Heart left ventricle (tissue), 16 donors: ENCODE results near the gene SLC7A10. TPM values are rescaled to one million over a fixed set of nuclear protein-coding genes. Genes with fewer than 3 reads are reported as not detected.

Experiments
- ATAC-seq, 4 donors: fragments of 200-7000 bp; cut with Tn5 transposase; one replicate each; pipeline ENCODE4 v1.9.1; 2020 to 2022; ENCODE audit warnings: moderate library complexity in 4 of 4, mild to moderate bottlenecking in 3 of 4, moderate number of reproducible peaks in 1 of 4
- DNase-seq, 5 donors: peaks; one replicate each; pipeline ENCODE4 v3.0.0-alpha.2; 2020
- H3K27ac ChIP-seq, 12 donors: fragments of 200-600 bp; sonication (generic) in 4 of 12; one replicate each; pipeline versions ENCODE4 v1.5.0 to v1.8.0; 2016 to 2022; ENCODE audit warnings: mild to moderate bottlenecking in 2 of 12
- H3K27me3 ChIP-seq, 9 donors: fragments of 200-600 bp; sonication (generic) in 2 of 9; one replicate each; pipeline versions ENCODE4 v1.5.1 to v1.8.0; 2016 to 2022; ENCODE audit warnings: mild to moderate bottlenecking in 3 of 9
- H3K36me3 ChIP-seq, 9 donors: fragments of 200-600 bp; sonication (generic) in 2 of 9; one replicate each; pipeline versions ENCODE4 v1.5.0 to v1.8.0; 2018 to 2022; ENCODE audit warnings: mild to moderate bottlenecking in 2 of 9
- H3K4me1 ChIP-seq, 12 donors: fragments of 200-600 bp; sonication (generic) in 4 of 12; one replicate each; pipeline versions ENCODE4 v1.5.0 to v1.8.0; 2016 to 2022; ENCODE audit warnings: mild to moderate bottlenecking in 3 of 12
- H3K4me3 ChIP-seq, 12 donors: fragments of 200-600 bp; sonication (generic) in 4 of 12; one replicate each; pipeline versions ENCODE4 v1.5.0 to v1.8.0; 2017 to 2022; ENCODE audit warnings: mild to moderate bottlenecking in 9 of 12, moderate library complexity in 4 of 12
- H3K9me3 ChIP-seq, 12 donors: fragments of 200-600 bp; sonication (generic) in 4 of 12; one replicate each; pipeline versions ENCODE4 v1.5.0 to v1.8.0; 2016 to 2022; ENCODE audit warnings: mild to moderate bottlenecking in 1 of 12
- POLR2A ChIP-seq, 2 donors: fragments of 450-650 bp; IDR thresholded peaks; one replicate each; pipeline ENCODE4 v1.6.1; 2017; ENCODE audit warnings: antibody characterized with exemption in 2 of 2, mild to moderate bottlenecking in 2 of 2, moderate library complexity in 2 of 2
- WGBS, 4 donors: extraction: QIAGEN DNeasy Blood & Tissue Kit in 2 of 4; methylation state at CpG; one replicate each; pipeline versions ENCODE4 v1.1.5 to v1.1.7; 2013 to 2018; 5-methylcytosine and 5-hydroxymethylcytosine counted together
- intact Hi-C, 10 donors: fragments of 100-400 bp; cut with DNase I; formaldehyde crosslinking; loops; one replicate each; pipeline versions ENCODE4 v1.11.1 to v1.14.2; 2022
- polyA plus RNA-seq, 2 donors: library from polyadenylated mRNA; stranded (reverse); fragments of 200-250 nt; gene quantifications; one replicate each; pipeline ENCODE4 v1.2.3, GENCODE V29; 2013
- total RNA-seq, 9 donors: library from RNA; depleted of rRNA in 2 of 9; stranded (reverse); fragments of >200 nt in 2 of 9; fragmentation: NEBNext Ultra II Directional in 3 of 9; extraction: Animal tissue kit (Norgen Biotek cat#: 25700) in 3 of 9; gene quantifications; one replicate each; pipeline versions ENCODE4 v1.1.0 to v1.2.4, GENCODE V29; 2016 to 2023
- TF ChIP-seq, protein P1 (sequence below), 12 donors: fragments of 200-600 bp; sonication (generic) in 4 of 12; IDR thresholded peaks; one replicate each; pipeline versions ENCODE4 v1.5.0 to v1.8.0; 2018 to 2022; ENCODE audit warnings: antibody characterized with exemption in 12 of 12, mild to moderate bottlenecking in 5 of 12
- donor health status: ischemic (EF 13 %, LVEDD 7.1; RV severe dilation, severe dysfunction).
- donor health status: healthy with polysubstance abuse.
- donor health status: DM: no; HTN: yes; CAD: no.
- donor health status: DM: no; HTN: no; CAD: no.
- donor health status: ischemic (EF 25% LVEDD 6.9; RV normal size, moderate dysfunction).
- donor health status: ischemic (EF 25% LVEDD 5.7; RV mildly dilated, moderate dysfunction).
- donor health status: healthy.
- donor health status: DM: yes; HTN: yes; CAD: no.
- donor health status: ischemic (EF 35%, LVEDD 5.7; RV mildly dilated, moderate dysfunction).
- donor health status: nonischemic (EF 11% LVEDD 7.7; RV severe dilation, severe dysfunction).
- donor health status: DM: yes; HTN: yes; CAD: no.
- donor health status: PGD.
- donor health status: ischemic (EF 29% LVEDD 5.4; RV normal size, mild dysfunction).
- donor health status: nonischemic (EF 23%, LVEDD 6.1; RV moderate dilation, normal function).

The SLC7A10 gene
- total and polyA plus RNA-seq, 11 donors: 0.11 to 2.3 (median 0.34) TPM; not detected in 5

GRCh38 chr19:33174186-33174585, 51.5 kb downstream of the SLC7A10 start:
- DNase-seq (no peak), ATAC-seq (no peak)
- WGBS, 4 donors: 72 to 98% (median 78%) methylated on average over 3 to 5 of the region's 5 CpGs

DNA sequence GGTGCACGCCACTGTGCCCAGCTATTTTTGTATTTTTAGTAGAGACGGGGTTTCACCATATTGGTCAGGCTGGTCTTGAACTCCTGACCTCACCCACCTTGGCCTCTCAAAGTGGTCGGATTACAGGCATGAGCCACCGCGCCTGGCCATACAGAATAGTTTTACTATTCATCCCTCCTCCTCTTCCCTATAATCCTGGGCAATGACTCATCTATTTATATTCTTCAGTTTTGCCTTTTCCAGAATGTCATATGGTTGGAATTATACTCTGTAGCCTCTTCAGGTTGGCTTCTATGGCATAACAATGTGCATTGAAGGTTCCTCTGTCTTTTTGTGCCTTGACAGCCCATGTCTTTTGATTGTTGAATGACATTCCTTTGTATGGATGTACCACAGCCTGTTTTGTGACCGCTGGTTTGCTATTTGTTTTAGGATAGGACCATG, 53.7 kb downstream of the SLC7A10 start:
- Histone ChIP-seq H3K27me3 (no peaks in the 10 kb centered on the region), H3K4me1 (peaks cover 0 to 20% (median 13%) of the 10 kb centered on the region in 12 donors), H3K4me3 (no peak overlapping the region), H3K36me3 (no peaks in the 10 kb centered on the region), H3K9me3 (peaks cover 0 to 20% (median 0%) of the 10 kb centered on the region in 12 donors), H3K27ac (no peak overlapping the region)
- intact Hi-C loops: loop anchor here in 1 of 10 donors (10.0 kb wide), 1 partner anchor 197 kb away; the partner anchor contains the start of genes CEP89 and FAAP24
- TF ChIP-seq, protein P1, sequence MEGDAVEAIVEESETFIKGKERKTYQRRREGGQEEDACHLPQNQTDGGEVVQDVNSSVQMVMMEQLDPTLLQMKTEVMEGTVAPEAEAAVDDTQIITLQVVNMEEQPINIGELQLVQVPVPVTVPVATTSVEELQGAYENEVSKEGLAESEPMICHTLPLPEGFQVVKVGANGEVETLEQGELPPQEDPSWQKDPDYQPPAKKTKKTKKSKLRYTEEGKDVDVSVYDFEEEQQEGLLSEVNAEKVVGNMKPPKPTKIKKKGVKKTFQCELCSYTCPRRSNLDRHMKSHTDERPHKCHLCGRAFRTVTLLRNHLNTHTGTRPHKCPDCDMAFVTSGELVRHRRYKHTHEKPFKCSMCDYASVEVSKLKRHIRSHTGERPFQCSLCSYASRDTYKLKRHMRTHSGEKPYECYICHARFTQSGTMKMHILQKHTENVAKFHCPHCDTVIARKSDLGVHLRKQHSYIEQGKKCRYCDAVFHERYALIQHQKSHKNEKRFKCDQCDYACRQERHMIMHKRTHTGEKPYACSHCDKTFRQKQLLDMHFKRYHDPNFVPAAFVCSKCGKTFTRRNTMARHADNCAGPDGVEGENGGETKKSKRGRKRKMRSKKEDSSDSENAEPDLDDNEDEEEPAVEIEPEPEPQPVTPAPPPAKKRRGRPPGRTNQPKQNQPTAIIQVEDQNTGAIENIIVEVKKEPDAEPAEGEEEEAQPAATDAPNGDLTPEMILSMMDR (IDR thresholded peaks at IDR 0.05): no peak
- no peak for TF ChIP-seq POLR2A (IDR thresholded peaks at IDR 0.05)
- DNase-seq (no peak), ATAC-seq (no peak)
- WGBS, 4 donors: 94 to 96% (median 95%) methylated on average over 6 of the region's 6 CpGs

More at GRCh38 chr19:33174186-33174585, 51.5 kb downstream of the SLC7A10 start:
- intact Hi-C loops: loop anchor here in 1 of 10 donors (10.0 kb wide), 1 partner anchor 199 kb away; the partner anchor contains the start of genes CEP89 and FAAP24
- Histone ChIP-seq H3K4me3 (no peak overlapping the region), H3K27me3 (no peaks in the 10 kb centered on the region), H3K4me1 (peaks cover 0 to 32% (median 21%) of the 10 kb centered on the region in 12 donors), H3K36me3 (no peaks in the 10 kb centered on the region), H3K9me3 (no peaks in the 10 kb centered on the region), H3K27ac (no peak overlapping the region)
- TF ChIP-seq, protein P1 (IDR thresholded peaks at IDR 0.05): no peak
- TF ChIP-seq POLR2A (IDR thresholded peaks at IDR 0.05): no peak

DNA sequence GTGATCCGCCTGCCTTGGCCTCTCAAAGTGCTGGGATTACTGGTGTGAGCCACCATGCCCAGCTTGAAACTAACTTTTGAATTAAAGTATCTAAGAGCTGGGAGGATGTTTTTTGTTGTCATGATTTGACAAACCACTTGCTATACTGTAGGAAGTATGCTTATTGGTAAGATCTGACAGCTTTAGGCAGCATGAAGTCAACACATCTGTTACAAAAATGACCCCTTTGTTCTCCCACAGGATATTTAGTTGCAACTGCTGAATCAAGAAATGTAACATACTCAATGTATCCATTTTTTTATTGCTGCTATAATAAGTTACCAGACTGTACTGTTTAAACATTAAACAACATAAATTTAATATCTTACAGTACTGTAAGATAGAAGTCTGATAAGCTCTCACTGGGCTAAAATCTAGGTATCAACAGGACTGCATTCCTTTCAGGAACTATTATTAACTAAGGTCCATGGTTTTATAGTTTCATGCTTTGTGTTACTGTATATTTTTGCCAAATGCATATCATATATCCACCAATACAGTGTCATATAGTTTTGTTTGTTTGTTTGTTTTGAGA, 54.3 kb downstream of the SLC7A10 start:
- H3K36me3 ChIP-seq: no peaks in the 10 kb centered on the region
- no peak overlapping the region for H3K4me3 ChIP-seq
- peaks cover 0 to 20% (median 13%) of the 10 kb centered on the region in 12 donors for H3K4me1 ChIP-seq
- H3K27me3 ChIP-seq: no peaks in the 10 kb centered on the region
- intact Hi-C loops: loop anchor here in 1 of 10 donors (10.0 kb wide), 1 partner anchor 197 kb away; the partner anchor contains the start of genes CEP89 and FAAP24
- ATAC-seq (no peak), DNase-seq (no peak)
- no peak overlapping the region for H3K27ac ChIP-seq
- TF ChIP-seq, protein P1 (IDR thresholded peaks at IDR 0.05): no peak
- no peak for TF ChIP-seq POLR2A (IDR thresholded peaks at IDR 0.05)
- WGBS, 4 donors: 95 to 100% (median 98%) methylated on average over 1 of the region's 1 CpG
- H3K9me3 ChIP-seq: peaks cover 0 to 20% (median 0%) of the 10 kb centered on the region in 12 donors

DNA sequence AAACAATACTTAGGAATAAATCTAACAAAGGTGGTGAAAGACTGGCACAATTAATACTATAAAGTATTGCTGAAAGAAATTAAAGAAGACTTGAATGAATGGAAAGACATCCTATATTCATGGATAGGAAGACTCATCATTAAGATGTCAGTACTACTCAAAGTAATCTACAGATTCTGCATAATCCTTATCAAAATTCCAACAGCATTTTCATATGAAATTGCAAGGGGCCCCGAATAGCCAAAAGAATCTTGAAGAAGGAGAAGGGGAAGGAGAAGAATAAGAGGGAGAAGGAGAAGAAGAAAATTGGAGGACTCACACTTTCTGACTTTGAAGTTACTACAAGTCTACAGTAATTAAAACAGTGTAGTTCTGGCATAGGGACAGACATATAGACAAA, 57.1 kb downstream of the SLC7A10 start:
- Histone ChIP-seq H3K27me3 (no peaks in the 10 kb centered on the region), H3K4me3 (no peak overlapping the region), H3K4me1 (peaks cover 0 to 9% (median 2%) of the 10 kb centered on the region in 12 donors), H3K36me3 (no peaks in the 10 kb centered on the region), H3K9me3 (peaks cover 0 to 20% (median 0%) of the 10 kb centered on the region in 12 donors), H3K27ac (no peak overlapping the region)
- ATAC-seq (no peak), DNase-seq (no peak)
- 82 to 95% (median 91%) methylated on average over 1 of the region's 1 CpG for WGBS, 4 donors
- TF ChIP-seq, protein P1 (IDR thresholded peaks at IDR 0.05): no peak
- no peak for TF ChIP-seq POLR2A (IDR thresholded peaks at IDR 0.05)
- intact Hi-C loops: no loop called here
